ENCODE results near the gene NUBP2. TPM values are rescaled to one million over a fixed set of nuclear protein-coding genes. Genes with fewer than 3 reads are reported as not detected.

The NUBP2 gene
- total RNA-seq, 1 experiment from 2014 or later: 103 TPM

DNA sequence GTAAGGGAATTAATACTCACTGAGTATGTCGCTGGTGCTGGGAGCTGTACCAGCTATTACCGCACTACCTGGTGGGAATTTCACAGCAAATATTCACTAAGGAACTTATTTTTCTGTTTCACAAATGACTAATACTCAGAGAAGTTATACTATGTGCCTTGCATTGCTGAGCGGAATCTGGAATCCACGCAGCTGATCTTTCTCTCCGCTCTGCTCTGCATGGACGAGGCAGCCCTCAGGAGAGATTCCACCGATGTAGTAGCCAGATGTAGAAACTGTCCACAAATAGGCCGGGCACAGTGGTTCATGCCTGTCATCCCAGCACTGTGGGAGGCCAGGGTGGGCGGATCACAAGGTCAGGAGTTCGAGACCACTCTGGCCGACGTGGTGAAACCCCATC lies 28.6 kb upstream of the NUBP2 start:
- no peaks in the 10 kb centered on the region for H3K4me1 ChIP-seq (ENCODE audit: control insufficient read depth in 1 of 2, insufficient read depth in 2 of 2, low read length in 2 of 2)
- no peak overlapping the region for H2AFZ ChIP-seq (ENCODE audit: low read depth, low read length, poor library complexity, severe bottlenecking)
- H3K4me3 ChIP-seq (replicated peaks in 1 of 2; ENCODE audit: low read depth in 1 of 2, low read length in 2 of 2): no peak overlapping the region
- no peak for TF ChIP-seq POLR2AphosphoS5 (IDR thresholded peaks at IDR 0.05; ENCODE audit: low read depth, low read length)
- RAD21 ChIA-PET (ENCODE audit: low non-redundant PET in 1 of 2, low total read pairs in 2 of 2, uncharacterized antibody in 2 of 2, unreplicated experiment in 2 of 2): no interaction called here
- no peak overlapping the region for H3K27ac ChIP-seq (ENCODE audit: low read depth, low read length)
- BruUV-seq (replicated peaks): no TSS peak
- ATAC-seq (no peak), DNase-seq (ENCODE audit: low read depth, low spot score) (no peak)
- H3K27me3 ChIP-seq (ENCODE audit: insufficient read depth, low read length): no peaks in the 10 kb centered on the region
- intact Hi-C loops (cut with micrococcal nuclease): no loop called here
- H3K79me2 ChIP-seq (ENCODE audit: insufficient read depth, low read length): no peaks in the 10 kb centered on the region
- no peaks in the 10 kb centered on the region for H3K9me2 ChIP-seq (ENCODE audit: insufficient read depth)
- H3K4me2 ChIP-seq (ENCODE audit: low read length): no peak overlapping the region
- H3K9me3 ChIP-seq (ENCODE audit: control insufficient read depth in 1 of 2, insufficient read depth in 1 of 2, low read depth in 1 of 2, low read length in 2 of 2): no peaks in the 10 kb centered on the region
- peaks cover 3 to 11% of the 10 kb centered on the region in 2 experiments; a peak in 3 of 4 replicates for H3K36me3 ChIP-seq (ENCODE audit: control insufficient read depth in 1 of 2, insufficient read depth in 2 of 2, low read length in 2 of 2)
- no peak overlapping the region for H3K9ac ChIP-seq (ENCODE audit: low read length)
- CTCF ChIA-PET: interaction anchor here (0.7 kb wide), 1 partner anchor 49 kb away, joined by 3 read pairs; no protein-coding TSS in a partner anchor
- POLR2A ChIA-PET: no interaction called here
- H4K20me1 ChIP-seq (ENCODE audit: insufficient read depth): no peaks in the 10 kb centered on the region

DNA sequence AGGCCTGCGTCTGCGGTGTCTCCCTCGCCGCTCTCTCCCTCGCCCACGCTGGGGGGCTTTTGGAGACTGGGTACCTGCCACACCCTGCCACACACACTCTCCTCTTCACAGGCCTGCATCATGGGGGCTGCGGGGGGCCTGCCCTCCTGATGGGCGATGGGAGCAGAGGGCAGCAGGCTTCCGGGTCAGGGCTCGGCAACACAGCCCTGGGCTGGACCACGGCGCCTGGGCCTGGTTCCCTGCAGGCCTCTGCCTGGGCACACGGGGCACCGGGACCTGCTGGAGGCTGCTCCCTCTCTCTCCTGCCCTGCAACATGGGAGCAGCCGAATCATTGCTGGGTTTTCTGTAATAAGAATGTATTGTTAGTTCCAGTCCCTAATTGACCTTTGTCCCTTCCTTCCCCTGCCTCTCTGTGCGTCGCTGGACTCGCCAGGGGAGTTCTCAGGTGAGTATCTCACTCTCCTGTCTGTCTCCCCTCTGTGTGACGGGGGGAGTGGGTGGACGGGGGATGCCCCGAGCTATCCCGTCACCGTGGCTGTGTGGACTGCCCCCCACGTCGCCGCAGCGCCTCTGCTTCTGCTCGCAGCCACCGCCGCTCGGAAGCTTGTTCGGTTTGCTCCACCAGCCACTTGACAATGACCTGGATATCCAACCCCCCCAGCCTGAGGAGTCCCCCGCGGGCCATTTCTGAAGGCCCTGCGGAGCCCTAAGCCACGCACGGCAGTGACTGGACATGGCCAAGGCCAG lies 24.9 kb upstream of the NUBP2 start:
- intact Hi-C loops (cut with micrococcal nuclease): no loop called here
- RAD21 ChIA-PET (ENCODE audit: low non-redundant PET in 1 of 2, low total read pairs in 2 of 2, uncharacterized antibody in 2 of 2, unreplicated experiment in 2 of 2): no interaction called here
- ATAC-seq (no peak), DNase-seq (ENCODE audit: low read depth, low spot score) (no peak)
- no peaks in the 10 kb centered on the region for H3K79me2 ChIP-seq (ENCODE audit: insufficient read depth, low read length)
- H3K36me3 ChIP-seq (ENCODE audit: control insufficient read depth in 1 of 2, insufficient read depth in 2 of 2, low read length in 2 of 2): peaks cover 3 to 4% of the 10 kb centered on the region in 2 experiments; a peak in 2 of 4 replicates
- H3K4me2 ChIP-seq (ENCODE audit: low read length): no peak overlapping the region
- H3K27ac ChIP-seq (ENCODE audit: low read depth, low read length): no peak overlapping the region
- H4K20me1 ChIP-seq (ENCODE audit: insufficient read depth): no peaks in the 10 kb centered on the region
- no peak overlapping the region for H3K9ac ChIP-seq (ENCODE audit: low read length)
- no peaks in the 10 kb centered on the region for H3K27me3 ChIP-seq (ENCODE audit: insufficient read depth, low read length)
- POLR2A ChIA-PET: no interaction called here
- H3K9me2 ChIP-seq (ENCODE audit: insufficient read depth): no peaks in the 10 kb centered on the region
- peaks cover 1 to 3% of the 10 kb centered on the region in 2 experiments; a peak in 2 of 4 replicates for H3K4me1 ChIP-seq (ENCODE audit: control insufficient read depth in 1 of 2, insufficient read depth in 2 of 2, low read length in 2 of 2)
- no TSS peak for BruUV-seq (replicated peaks)
- H3K4me3 ChIP-seq (replicated peaks in 1 of 2; ENCODE audit: low read depth in 1 of 2, low read length in 2 of 2): no peak overlapping the region
- no peak overlapping the region for H2AFZ ChIP-seq (ENCODE audit: low read depth, low read length, poor library complexity, severe bottlenecking)
- H3K9me3 ChIP-seq (ENCODE audit: control insufficient read depth in 1 of 2, insufficient read depth in 1 of 2, low read depth in 1 of 2, low read length in 2 of 2): no peaks in the 10 kb centered on the region
- CTCF ChIA-PET: no interaction called here
- TF ChIP-seq ZNF274 (IDR thresholded peaks at IDR 0.05; ENCODE audit: low read depth, low read length) (no peak), EZH2phosphoT487 (IDR thresholded peaks at IDR 0.05; ENCODE audit: borderline replicate concordance) (no peak), SIN3A (IDR thresholded peaks at IDR 0.05; ENCODE audit: low read depth) (no peak), FOSL1 (IDR thresholded peaks at IDR 0.05; ENCODE audit: low read depth) (no peak), EGR1 (IDR thresholded peaks at IDR 0.05; ENCODE audit: low read depth) (no peak), SRF (IDR thresholded peaks at IDR 0.05; ENCODE audit: low read depth) (no peak), YY1 (IDR thresholded peaks at IDR 0.05; ENCODE audit: extremely low read depth, insufficient replicate concordance, low read depth, low read length) (no peak)
- TF ChIP-seq, protein P1, sequence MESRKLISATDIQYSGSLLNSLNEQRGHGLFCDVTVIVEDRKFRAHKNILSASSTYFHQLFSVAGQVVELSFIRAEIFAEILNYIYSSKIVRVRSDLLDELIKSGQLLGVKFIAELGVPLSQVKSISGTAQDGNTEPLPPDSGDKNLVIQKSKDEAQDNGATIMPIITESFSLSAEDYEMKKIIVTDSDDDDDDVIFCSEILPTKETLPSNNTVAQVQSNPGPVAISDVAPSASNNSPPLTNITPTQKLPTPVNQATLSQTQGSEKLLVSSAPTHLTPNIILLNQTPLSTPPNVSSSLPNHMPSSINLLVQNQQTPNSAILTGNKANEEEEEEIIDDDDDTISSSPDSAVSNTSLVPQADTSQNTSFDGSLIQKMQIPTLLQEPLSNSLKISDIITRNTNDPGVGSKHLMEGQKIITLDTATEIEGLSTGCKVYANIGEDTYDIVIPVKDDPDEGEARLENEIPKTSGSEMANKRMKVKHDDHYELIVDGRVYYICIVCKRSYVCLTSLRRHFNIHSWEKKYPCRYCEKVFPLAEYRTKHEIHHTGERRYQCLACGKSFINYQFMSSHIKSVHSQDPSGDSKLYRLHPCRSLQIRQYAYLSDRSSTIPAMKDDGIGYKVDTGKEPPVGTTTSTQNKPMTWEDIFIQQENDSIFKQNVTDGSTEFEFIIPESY (IDR thresholded peaks at IDR 0.05; ENCODE audit: extremely low read depth, insufficient replicate concordance, low read length): no peak
- TF ChIP-seq, protein P2, sequence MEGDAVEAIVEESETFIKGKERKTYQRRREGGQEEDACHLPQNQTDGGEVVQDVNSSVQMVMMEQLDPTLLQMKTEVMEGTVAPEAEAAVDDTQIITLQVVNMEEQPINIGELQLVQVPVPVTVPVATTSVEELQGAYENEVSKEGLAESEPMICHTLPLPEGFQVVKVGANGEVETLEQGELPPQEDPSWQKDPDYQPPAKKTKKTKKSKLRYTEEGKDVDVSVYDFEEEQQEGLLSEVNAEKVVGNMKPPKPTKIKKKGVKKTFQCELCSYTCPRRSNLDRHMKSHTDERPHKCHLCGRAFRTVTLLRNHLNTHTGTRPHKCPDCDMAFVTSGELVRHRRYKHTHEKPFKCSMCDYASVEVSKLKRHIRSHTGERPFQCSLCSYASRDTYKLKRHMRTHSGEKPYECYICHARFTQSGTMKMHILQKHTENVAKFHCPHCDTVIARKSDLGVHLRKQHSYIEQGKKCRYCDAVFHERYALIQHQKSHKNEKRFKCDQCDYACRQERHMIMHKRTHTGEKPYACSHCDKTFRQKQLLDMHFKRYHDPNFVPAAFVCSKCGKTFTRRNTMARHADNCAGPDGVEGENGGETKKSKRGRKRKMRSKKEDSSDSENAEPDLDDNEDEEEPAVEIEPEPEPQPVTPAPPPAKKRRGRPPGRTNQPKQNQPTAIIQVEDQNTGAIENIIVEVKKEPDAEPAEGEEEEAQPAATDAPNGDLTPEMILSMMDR (IDR thresholded peaks at IDR 0.05 in 2 of 3, conservative IDR thresholded peaks at IDR 0.05 in 1 of 3; ENCODE audit: borderline replicate concordance in 1 of 3, insufficient read depth in 1 of 3, low read depth in 2 of 3, low read length in 2 of 3): no peak
- TF ChIP-seq, protein P3, sequence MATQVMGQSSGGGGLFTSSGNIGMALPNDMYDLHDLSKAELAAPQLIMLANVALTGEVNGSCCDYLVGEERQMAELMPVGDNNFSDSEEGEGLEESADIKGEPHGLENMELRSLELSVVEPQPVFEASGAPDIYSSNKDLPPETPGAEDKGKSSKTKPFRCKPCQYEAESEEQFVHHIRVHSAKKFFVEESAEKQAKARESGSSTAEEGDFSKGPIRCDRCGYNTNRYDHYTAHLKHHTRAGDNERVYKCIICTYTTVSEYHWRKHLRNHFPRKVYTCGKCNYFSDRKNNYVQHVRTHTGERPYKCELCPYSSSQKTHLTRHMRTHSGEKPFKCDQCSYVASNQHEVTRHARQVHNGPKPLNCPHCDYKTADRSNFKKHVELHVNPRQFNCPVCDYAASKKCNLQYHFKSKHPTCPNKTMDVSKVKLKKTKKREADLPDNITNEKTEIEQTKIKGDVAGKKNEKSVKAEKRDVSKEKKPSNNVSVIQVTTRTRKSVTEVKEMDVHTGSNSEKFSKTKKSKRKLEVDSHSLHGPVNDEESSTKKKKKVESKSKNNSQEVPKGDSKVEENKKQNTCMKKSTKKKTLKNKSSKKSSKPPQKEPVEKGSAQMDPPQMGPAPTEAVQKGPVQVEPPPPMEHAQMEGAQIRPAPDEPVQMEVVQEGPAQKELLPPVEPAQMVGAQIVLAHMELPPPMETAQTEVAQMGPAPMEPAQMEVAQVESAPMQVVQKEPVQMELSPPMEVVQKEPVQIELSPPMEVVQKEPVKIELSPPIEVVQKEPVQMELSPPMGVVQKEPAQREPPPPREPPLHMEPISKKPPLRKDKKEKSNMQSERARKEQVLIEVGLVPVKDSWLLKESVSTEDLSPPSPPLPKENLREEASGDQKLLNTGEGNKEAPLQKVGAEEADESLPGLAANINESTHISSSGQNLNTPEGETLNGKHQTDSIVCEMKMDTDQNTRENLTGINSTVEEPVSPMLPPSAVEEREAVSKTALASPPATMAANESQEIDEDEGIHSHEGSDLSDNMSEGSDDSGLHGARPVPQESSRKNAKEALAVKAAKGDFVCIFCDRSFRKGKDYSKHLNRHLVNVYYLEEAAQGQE (IDR thresholded peaks at IDR 0.05; ENCODE audit: low read depth): no peak
